WERI-Rb-1 (cell line): ENCODE measurements around the gene SLC39A5.

Experiments
- DNase-seq: peaks from one replicate; pipeline ENCODE4 v3.0.0-alpha.2; 2020
- H3K27ac ChIP-seq: fragments of 250-450 bp; sonication (Bioruptor Pico); 2 replicates; pipeline ENCODE4 v1.5.1; 2020; ENCODE audit warnings: mild to moderate bottlenecking, moderate library complexity
- H3K27me3 ChIP-seq: fragments of 250-450 bp; sonication (Bioruptor Pico); 2 replicates; pipeline ENCODE4 v1.5.1; 2021; ENCODE audit warnings: mild to moderate bottlenecking, low read depth, moderate library complexity; ENCODE audit not compliant: insufficient read depth, severe bottlenecking
- H3K36me3 ChIP-seq: fragments of 250-450 bp; sonication (Bioruptor Pico); 2 replicates; pipeline ENCODE4 v1.5.1; 2020; ENCODE audit warnings: mild to moderate bottlenecking, moderate library complexity
- H3K4me3 ChIP-seq: 2 replicates; pipeline ENCODE4 v1.5.1; 2011; ENCODE audit warnings: low read depth, mild to moderate bottlenecking, control low read depth, low read length
- H3K9me3 ChIP-seq: fragments of 250-450 bp; sonication (Bioruptor Pico); 2 replicates; pipeline ENCODE4 v1.5.1; 2021; ENCODE audit warnings: mild to moderate bottlenecking, moderate library complexity; ENCODE audit not compliant: severe bottlenecking
- CTCF ChIP-seq: IDR thresholded peaks from 2 replicates; pipeline ENCODE4 v1.5.1; 2011; ENCODE audit warnings: low read depth, mild to moderate bottlenecking, control low read depth, inconsistent platforms, low read length

Gene SLC39A5

GRCh38 chr12:56231184-56231582, 1.3 kb downstream of the SLC39A5 start:
- no peaks in the 10 kb centered on the region for H3K9me3 ChIP-seq
- peak overlapping the region; percentile 68 for H3K27ac ChIP-seq
- H3K4me3 ChIP-seq, result no peak overlapping the region
- H3K36me3 ChIP-seq, result peaks cover 3% of the 10 kb centered on the region; the same call in 1 of the 2 replicates
- no peaks in the 10 kb centered on the region for H3K27me3 ChIP-seq
- no peak for TF ChIP-seq CTCF
- no peak for DNase-seq

- Histone ChIP-seq H3K27ac (no peak overlapping the region), H3K27me3 (no peaks in the 10 kb centered on the region), H3K9me3 (no peaks in the 10 kb centered on the region), H3K36me3 (peaks cover 12% of the 10 kb centered on the region; the same call in 1 of the 2 replicates), H3K4me3 (no peak overlapping the region)
- TF ChIP-seq CTCF, result no peak
- no peak for DNase-seq
Measured at GRCh38 chr12:56234746-56235436, 5.0 kb downstream of the SLC39A5 start.

GRCh38 chr12:56236091-56236490, 6.2 kb downstream of the SLC39A5 start:
- Histone ChIP-seq H3K4me3 (no peak overlapping the region), H3K27me3 (no peaks in the 10 kb centered on the region), H3K36me3 (peaks cover 17% of the 10 kb centered on the region), H3K27ac (no peak overlapping the region), H3K9me3 (no peaks in the 10 kb centered on the region)
- DNase-seq, result no peak
- no peak for TF ChIP-seq CTCF

- Histone ChIP-seq H3K27ac (no peak overlapping the region), H3K36me3 (peaks cover 25% of the 10 kb centered on the region), H3K27me3 (no peaks in the 10 kb centered on the region), H3K9me3 (no peaks in the 10 kb centered on the region), H3K4me3 (no peak overlapping the region)
- TF ChIP-seq CTCF, result no peak
- DNase-seq, result no peak
Measured at GRCh38 chr12:56236985-56237384, 7.1 kb downstream of the SLC39A5 start.

- TF ChIP-seq CTCF, result no peak
- no peaks in the 10 kb centered on the region for H3K27me3 ChIP-seq
- peaks cover 28% of the 10 kb centered on the region for H3K36me3 ChIP-seq
Measured at GRCh38 chr12:56237552-56237951, 7.7 kb downstream of the SLC39A5 start.

More at GRCh38 chr12:56237552-56237951, 7.7 kb downstream of the SLC39A5 start:
- H3K4me3 ChIP-seq, result no peak overlapping the region
- H3K9me3 ChIP-seq, result no peaks in the 10 kb centered on the region
- no peak for DNase-seq
- no peak overlapping the region for H3K27ac ChIP-seq
